ENCODE measurements around the gene TBPL1.

Gene TBPL1

GRCh38 chr6:133989525-133989924, 36.5 kb downstream of the TBPL1 start:
- H3K79me2 ChIP-seq (ENCODE audit: low read length), result no peaks in the 10 kb centered on the region
- no peak overlapping the region for H3K27ac ChIP-seq (ENCODE audit: low read length)
- no peaks in the 10 kb centered on the region for H3K27me3 ChIP-seq (replicated peaks; ENCODE audit: insufficient read depth, low read length)
- H3K4me3 ChIP-seq (ENCODE audit: low read length), result no peak overlapping the region
- H4K20me1 ChIP-seq (ENCODE audit: insufficient read depth, low read length), result no peaks in the 10 kb centered on the region
- H3K4me1 ChIP-seq (ENCODE audit: low read length), result no peaks in the 10 kb centered on the region
- no peak overlapping the region for H3K9ac ChIP-seq (ENCODE audit: low read length)
- TF ChIP-seq, protein P1, sequence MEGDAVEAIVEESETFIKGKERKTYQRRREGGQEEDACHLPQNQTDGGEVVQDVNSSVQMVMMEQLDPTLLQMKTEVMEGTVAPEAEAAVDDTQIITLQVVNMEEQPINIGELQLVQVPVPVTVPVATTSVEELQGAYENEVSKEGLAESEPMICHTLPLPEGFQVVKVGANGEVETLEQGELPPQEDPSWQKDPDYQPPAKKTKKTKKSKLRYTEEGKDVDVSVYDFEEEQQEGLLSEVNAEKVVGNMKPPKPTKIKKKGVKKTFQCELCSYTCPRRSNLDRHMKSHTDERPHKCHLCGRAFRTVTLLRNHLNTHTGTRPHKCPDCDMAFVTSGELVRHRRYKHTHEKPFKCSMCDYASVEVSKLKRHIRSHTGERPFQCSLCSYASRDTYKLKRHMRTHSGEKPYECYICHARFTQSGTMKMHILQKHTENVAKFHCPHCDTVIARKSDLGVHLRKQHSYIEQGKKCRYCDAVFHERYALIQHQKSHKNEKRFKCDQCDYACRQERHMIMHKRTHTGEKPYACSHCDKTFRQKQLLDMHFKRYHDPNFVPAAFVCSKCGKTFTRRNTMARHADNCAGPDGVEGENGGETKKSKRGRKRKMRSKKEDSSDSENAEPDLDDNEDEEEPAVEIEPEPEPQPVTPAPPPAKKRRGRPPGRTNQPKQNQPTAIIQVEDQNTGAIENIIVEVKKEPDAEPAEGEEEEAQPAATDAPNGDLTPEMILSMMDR (IDR thresholded peaks at IDR 0.05; ENCODE audit: low read length), result no peak
- TF ChIP-seq EZH2phosphoT487 (IDR thresholded peaks at IDR 0.05; ENCODE audit: low read length), result no peak
- TF ChIP-seq EZH2 (optimal IDR thresholded peaks at IDR 0.05; ENCODE audit: low read depth, low read length), result no peak
- no peaks in the 10 kb centered on the region for H3K9me2 ChIP-seq (replicated peaks; ENCODE audit: insufficient read depth, low read length)
- H3F3A ChIP-seq (ENCODE audit: insufficient read depth, low read length), result no peaks in the 10 kb centered on the region
- DNase-seq, result no peak
- H3K36me3 ChIP-seq (replicated peaks; ENCODE audit: insufficient read depth, low read length), result no peaks in the 10 kb centered on the region
- H2AFZ ChIP-seq (ENCODE audit: low read length), result no peak overlapping the region
- no peaks in the 10 kb centered on the region for H3K9me3 ChIP-seq (replicated peaks; ENCODE audit: insufficient read depth, low read length)
- H3K4me2 ChIP-seq (ENCODE audit: low read depth, low read length), result no peak overlapping the region

DNA sequence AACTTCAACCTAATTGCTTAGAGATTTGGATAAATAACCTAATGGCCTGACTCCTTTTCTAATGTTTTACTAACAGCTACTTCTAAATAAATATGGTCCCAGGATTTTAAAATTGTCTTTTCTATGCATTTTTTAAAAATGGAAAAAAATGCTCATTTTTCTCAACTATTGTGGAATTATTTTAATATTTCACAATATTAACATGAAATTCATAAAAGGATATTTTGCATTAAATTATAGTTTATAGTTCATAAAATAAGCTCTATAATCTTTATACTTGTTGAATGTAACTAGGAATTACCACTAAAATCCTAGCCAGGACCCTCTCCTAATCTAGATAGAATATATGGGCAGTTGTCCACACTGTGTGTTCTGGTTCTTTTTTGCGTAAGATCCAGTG, 37.3 kb downstream of the TBPL1 start:
- no peaks in the 10 kb centered on the region for H3K36me3 ChIP-seq (replicated peaks; ENCODE audit: insufficient read depth, low read length)
- TF ChIP-seq, protein P1 (IDR thresholded peaks at IDR 0.05; ENCODE audit: low read length), result no peak
- TF ChIP-seq EZH2 (optimal IDR thresholded peaks at IDR 0.05; ENCODE audit: low read depth, low read length) (no peak), EZH2phosphoT487 (IDR thresholded peaks at IDR 0.05; ENCODE audit: low read length) (no peak)
- no peaks in the 10 kb centered on the region for H4K20me1 ChIP-seq (ENCODE audit: insufficient read depth, low read length)
- no peaks in the 10 kb centered on the region for H3K9me2 ChIP-seq (replicated peaks; ENCODE audit: insufficient read depth, low read length)
- no peaks in the 10 kb centered on the region for H3K9me3 ChIP-seq (replicated peaks; ENCODE audit: insufficient read depth, low read length)
- no peak overlapping the region for H3K4me2 ChIP-seq (ENCODE audit: low read depth, low read length)
- no peaks in the 10 kb centered on the region for H3K4me1 ChIP-seq (ENCODE audit: low read length)
- H3K27me3 ChIP-seq (replicated peaks; ENCODE audit: insufficient read depth, low read length), result no peaks in the 10 kb centered on the region
- H2AFZ ChIP-seq (ENCODE audit: low read length), result no peak overlapping the region
- H3K4me3 ChIP-seq (ENCODE audit: low read length), result no peak overlapping the region
- H3K27ac ChIP-seq (ENCODE audit: low read length), result no peak overlapping the region
- no peak for DNase-seq
- no peaks in the 10 kb centered on the region for H3F3A ChIP-seq (ENCODE audit: insufficient read depth, low read length)
- H3K79me2 ChIP-seq (ENCODE audit: low read length), result no peaks in the 10 kb centered on the region
- H3K9ac ChIP-seq (ENCODE audit: low read length), result no peak overlapping the region

DNA sequence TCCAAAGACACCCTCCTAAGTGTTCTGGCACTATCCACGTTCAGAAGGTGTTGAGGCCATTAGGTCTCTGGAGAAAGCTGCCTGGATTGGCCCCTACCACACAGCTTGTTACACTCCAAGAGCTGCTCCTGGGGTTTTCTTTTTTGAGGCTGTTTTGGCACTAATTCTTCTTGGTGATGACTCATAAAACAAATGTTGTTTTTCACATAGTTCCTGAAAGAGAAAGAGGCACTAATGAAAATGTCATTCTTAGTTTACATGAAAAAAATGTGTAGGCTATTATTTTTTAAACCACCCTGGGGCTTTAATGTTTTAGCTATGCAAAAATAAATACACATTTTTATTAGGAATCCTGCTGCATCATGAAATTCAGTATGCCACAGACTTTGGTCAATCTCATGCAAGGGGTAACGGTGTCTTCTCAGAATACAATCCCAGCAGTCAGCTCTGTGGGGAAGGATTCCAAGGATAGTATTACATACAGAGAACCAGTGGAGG, 38.1 kb downstream of the TBPL1 start:
- no peaks in the 10 kb centered on the region for H3K9me3 ChIP-seq (replicated peaks; ENCODE audit: insufficient read depth, low read length)
- H3K4me1 ChIP-seq (ENCODE audit: low read length), result no peaks in the 10 kb centered on the region
- H3K27ac ChIP-seq (ENCODE audit: low read length), result no peak overlapping the region
- no peaks in the 10 kb centered on the region for H3K36me3 ChIP-seq (replicated peaks; ENCODE audit: insufficient read depth, low read length)
- DNase-seq, result no peak
- H4K20me1 ChIP-seq (ENCODE audit: insufficient read depth, low read length), result no peaks in the 10 kb centered on the region
- no peak overlapping the region for H3K4me3 ChIP-seq (ENCODE audit: low read length)
- H2AFZ ChIP-seq (ENCODE audit: low read length), result no peak overlapping the region
- no peaks in the 10 kb centered on the region for H3K27me3 ChIP-seq (replicated peaks; ENCODE audit: insufficient read depth, low read length)
- H3K4me2 ChIP-seq (ENCODE audit: low read depth, low read length), result no peak overlapping the region
- TF ChIP-seq EZH2 (optimal IDR thresholded peaks at IDR 0.05; ENCODE audit: low read depth, low read length), result no peak
- TF ChIP-seq, protein P1 (IDR thresholded peaks at IDR 0.05; ENCODE audit: low read length), result no peak
- no peaks in the 10 kb centered on the region for H3K79me2 ChIP-seq (ENCODE audit: low read length)
- H3F3A ChIP-seq (ENCODE audit: insufficient read depth, low read length), result no peaks in the 10 kb centered on the region
- H3K9me2 ChIP-seq (replicated peaks; ENCODE audit: insufficient read depth, low read length), result no peaks in the 10 kb centered on the region
- H3K9ac ChIP-seq (ENCODE audit: low read length), result no peak overlapping the region
